MM.1S (cell line): Measurements from ENCODE around the gene DENND4A.

Experiments used
- DNase-seq: peaks from one replicate; pipeline ENCODE4 v3.0.0-alpha.2; 2015
- H2AFZ ChIP-seq: fragments of 300-600 bp; sonication (generic); 2 replicates; pipeline ENCODE4 v1.6.0; 2016; ENCODE audit warnings: antibody characterized with exemption, low read length
- H3F3A ChIP-seq: fragments of 300-600 bp; sonication (generic); 2 replicates; pipeline ENCODE4 v1.6.1; 2016; ENCODE audit warnings: mild to moderate bottlenecking, antibody characterized with exemption, low read length, moderate library complexity, mixed read lengths; ENCODE audit not compliant: insufficient read depth
- H3K27ac ChIP-seq: fragments of 300-600 bp; sonication (generic); 2 replicates; pipeline ENCODE4 v1.5.1; 2016; ENCODE audit warnings: mild to moderate bottlenecking, low read length
- H3K27me3 ChIP-seq: fragments of 300-600 bp; sonication (generic); replicated peaks from 2 replicates; pipeline ENCODE4 v1.6.0; 2016; ENCODE audit warnings: low read length; ENCODE audit not compliant: insufficient read depth
- H3K36me3 ChIP-seq: fragments of 300-600 bp; sonication (generic); replicated peaks from 2 replicates; pipeline ENCODE4 v1.6.1; 2016; ENCODE audit warnings: mild to moderate bottlenecking, low read length, mixed read lengths; ENCODE audit not compliant: insufficient read depth
- H3K4me1 ChIP-seq: fragments of 300-600 bp; sonication (generic); 2 replicates; pipeline ENCODE4 v1.6.1; 2016; ENCODE audit warnings: low read length, mixed read lengths
- H3K4me2 ChIP-seq: fragments of 300-600 bp; sonication (generic); 2 replicates; pipeline ENCODE4 v1.6.0; 2016; ENCODE audit warnings: low read depth, low read length
- H3K4me3 ChIP-seq: fragments of 300-600 bp; sonication (generic); 2 replicates; pipeline ENCODE4 v1.5.1; 2016; ENCODE audit warnings: low read length, mixed read lengths
- H3K79me2 ChIP-seq: fragments of 300-600 bp; sonication (generic); 2 replicates; pipeline ENCODE4 v1.6.1; 2016; ENCODE audit warnings: mixed run types, low read length, mixed read lengths
- H3K9ac ChIP-seq: fragments of 300-600 bp; sonication (generic); 2 replicates; pipeline ENCODE4 v1.6.1; 2016; ENCODE audit warnings: low read length, mixed read lengths
- H3K9me2 ChIP-seq: fragments of 300-600 bp; sonication (generic); replicated peaks from 2 replicates; pipeline ENCODE4 v1.6.1; 2016; ENCODE audit warnings: mild to moderate bottlenecking, low read length, mixed read lengths; ENCODE audit not compliant: insufficient read depth
- H3K9me3 ChIP-seq: fragments of 300-600 bp; sonication (generic); replicated peaks from 2 replicates; pipeline ENCODE4 v1.6.1; 2016; ENCODE audit warnings: mild to moderate bottlenecking, low read length, mixed read lengths; ENCODE audit not compliant: insufficient read depth
- H4K20me1 ChIP-seq: fragments of 300-600 bp; sonication (generic); 2 replicates; pipeline ENCODE4 v1.6.1; 2016; ENCODE audit warnings: mild to moderate bottlenecking, low read length, moderate library complexity, mixed read lengths; ENCODE audit not compliant: insufficient read depth
- CTCF ChIP-seq: fragments of 300-600 bp; sonication (generic); IDR thresholded peaks from 2 replicates; pipeline ENCODE4 v1.5.1; 2016; ENCODE audit warnings: antibody characterized with exemption, low read length, mixed read lengths
- EZH2 ChIP-seq: fragments of 300-600 bp; sonication (generic); optimal IDR thresholded peaks from 2 replicates; pipeline ENCODE3; 2017; ENCODE audit warnings: low read depth, mild to moderate bottlenecking, antibody characterized with exemption, low read length, mixed read lengths
- EZH2phosphoT487 ChIP-seq: fragments of 300-600 bp; sonication (generic); IDR thresholded peaks from 2 replicates; pipeline ENCODE4 v1.6.1; 2018; ENCODE audit warnings: antibody characterized with exemption, low read length

The DENND4A gene

DNA sequence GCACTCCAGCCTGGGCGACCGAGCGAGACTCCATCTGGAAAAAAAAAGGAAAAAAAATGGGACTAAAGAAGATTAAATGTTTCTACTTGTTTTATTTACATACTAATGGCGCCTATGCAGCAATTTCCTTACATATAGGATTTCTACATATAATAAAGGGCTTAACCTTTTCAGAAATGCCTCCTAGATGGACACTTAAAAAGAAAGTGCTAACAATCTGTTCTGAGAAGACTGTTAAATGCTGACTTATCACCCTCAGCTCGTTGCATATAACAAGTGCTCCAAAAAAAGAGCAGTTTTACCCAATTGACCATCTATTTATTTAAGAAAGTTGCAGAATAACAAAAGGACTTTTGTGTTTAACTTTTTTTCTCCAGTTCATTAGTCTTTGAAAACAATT is 32.7 kb downstream of the DENND4A start:
- Histone ChIP-seq H3K4me1 (no peaks in the 10 kb centered on the region), H3K9me3 (no peaks in the 10 kb centered on the region), H3K9me2 (no peaks in the 10 kb centered on the region), H3F3A (no peaks in the 10 kb centered on the region), H3K9ac (no peak overlapping the region), H3K4me2 (no peak overlapping the region), H4K20me1 (no peaks in the 10 kb centered on the region), H3K4me3 (no peak overlapping the region), H3K27ac (no peak overlapping the region), H3K79me2 (peaks cover 43% of the 10 kb centered on the region), H3K27me3 (no peaks in the 10 kb centered on the region), H2AFZ (no peak overlapping the region), H3K36me3 (no peaks in the 10 kb centered on the region)
- DNase-seq, result no peak
- TF ChIP-seq EZH2 (no peak), CTCF (no peak), EZH2phosphoT487 (no peak)

DNA sequence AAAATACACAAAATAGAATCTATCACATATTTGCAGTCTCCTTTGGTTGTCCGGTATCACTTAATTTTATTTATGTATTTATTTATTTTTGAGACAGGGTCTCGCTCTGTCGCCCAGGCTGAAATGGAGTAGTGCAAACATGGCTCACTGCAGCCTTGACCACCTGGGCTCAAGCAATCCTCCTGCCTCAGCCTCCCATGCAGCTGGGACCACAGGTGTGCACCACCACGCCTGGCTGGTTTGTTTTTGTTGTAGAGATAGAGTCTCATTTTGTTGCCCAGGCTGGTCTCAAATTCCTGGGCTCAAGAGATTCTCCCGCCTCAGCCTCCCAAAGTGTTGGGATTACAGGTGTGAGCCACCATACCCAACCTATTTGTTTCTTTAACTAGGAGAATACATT is 33.9 kb downstream of the DENND4A start:
- no peak for TF ChIP-seq EZH2
- TF ChIP-seq CTCF, result no peak
- TF ChIP-seq EZH2phosphoT487, result no peak
- H3K36me3 ChIP-seq, result no peaks in the 10 kb centered on the region

GRCh38 chr15:65757256-65757655 is 34.8 kb downstream of the DENND4A start:
- Histone ChIP-seq H3K36me3 (no peaks in the 10 kb centered on the region), H4K20me1 (no peaks in the 10 kb centered on the region), H3K27ac (no peak overlapping the region), H3K27me3 (no peaks in the 10 kb centered on the region), H3K4me2 (no peak overlapping the region), H3F3A (no peaks in the 10 kb centered on the region), H3K4me3 (no peak overlapping the region), H3K79me2 (peaks cover 23% of the 10 kb centered on the region), H3K4me1 (no peaks in the 10 kb centered on the region), H3K9me3 (no peaks in the 10 kb centered on the region), H2AFZ (no peak overlapping the region), H3K9me2 (no peaks in the 10 kb centered on the region), H3K9ac (no peak overlapping the region)
- no peak for TF ChIP-seq EZH2phosphoT487
- TF ChIP-seq EZH2, result no peak
- no peak for TF ChIP-seq CTCF
- no peak for DNase-seq

More for the DNA sequence above, 33.9 kb downstream of the DENND4A start:
- no peak for DNase-seq
- no peak overlapping the region for H3K4me2 ChIP-seq
- no peaks in the 10 kb centered on the region for H3F3A ChIP-seq
- no peak overlapping the region for H3K27ac ChIP-seq
- H3K4me1 ChIP-seq, result no peaks in the 10 kb centered on the region
- H3K9ac ChIP-seq, result no peak overlapping the region
- H3K27me3 ChIP-seq, result no peaks in the 10 kb centered on the region
- H3K9me2 ChIP-seq, result no peaks in the 10 kb centered on the region
- H2AFZ ChIP-seq, result no peak overlapping the region
- H3K79me2 ChIP-seq, result peaks cover 33% of the 10 kb centered on the region
- no peak overlapping the region for H3K4me3 ChIP-seq
- H4K20me1 ChIP-seq, result no peaks in the 10 kb centered on the region
- H3K9me3 ChIP-seq, result no peaks in the 10 kb centered on the region
